IPS-18c (cell line): ENCODE data around the gene BCL2L11.

ENCODE experiments used
- H3K4me3 ChIP-seq: 2 replicates; pipeline ENCODE4 v1.7.0; 2013; ENCODE audit warnings: low read depth, mild to moderate bottlenecking, low read length, moderate library complexity; ENCODE audit not compliant: insufficient read depth
- H3K9me3 ChIP-seq: one replicate; pipeline ENCODE4 v1.6.1; 2013; ENCODE audit warnings: mild to moderate bottlenecking, low read length, moderate library complexity; ENCODE audit not compliant: control insufficient read depth, insufficient read depth

Gene BCL2L11

DNA sequence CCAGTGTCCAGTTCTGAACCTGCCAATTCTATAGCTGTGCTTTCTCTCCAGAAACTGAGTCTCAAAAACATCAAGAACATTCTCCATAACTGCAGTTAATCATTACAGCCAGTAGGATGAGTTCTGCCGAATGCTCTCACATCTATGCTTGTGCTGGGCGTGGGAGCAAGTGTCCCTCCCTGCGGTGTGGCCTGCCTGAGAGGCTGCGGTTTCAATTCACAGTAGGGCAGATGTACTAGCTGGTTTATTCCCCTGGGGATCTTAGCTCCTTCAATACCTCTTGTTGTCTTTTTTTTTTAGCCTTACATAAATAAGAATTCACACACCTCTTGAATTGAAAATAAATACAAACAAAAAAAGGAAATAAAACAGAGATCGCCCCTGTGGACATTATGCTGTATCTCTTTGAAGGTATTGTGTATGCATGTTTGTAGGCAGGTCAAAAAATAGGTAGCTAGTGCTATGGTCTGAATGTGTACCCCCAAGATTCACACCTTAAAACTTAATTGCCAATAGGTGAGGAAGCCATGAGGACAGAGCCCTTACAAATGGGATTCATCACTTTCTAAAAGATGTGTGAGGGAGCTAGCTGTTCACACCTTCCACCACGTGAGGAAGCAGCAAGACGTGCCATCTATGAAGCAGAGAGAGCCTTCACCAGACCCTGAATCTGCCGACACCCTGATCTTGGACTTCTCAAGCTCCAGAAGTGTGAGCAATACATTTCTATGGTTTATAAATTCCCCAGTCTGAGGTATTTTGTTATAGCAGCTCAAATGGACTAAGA is 74.3 kb downstream of the BCL2L11 start:
- no peak overlapping the region for H3K4me3 ChIP-seq
- peaks cover 2% of the 10 kb centered on the region for H3K9me3 ChIP-seq

GRCh38 chr2:111196435-111196834 is 75.7 kb downstream of the BCL2L11 start:
- H3K4me3 ChIP-seq: no peak overlapping the region

GRCh38 chr2:111198701-111199100 is 78.0 kb downstream of the BCL2L11 start:
- no peak overlapping the region for H3K4me3 ChIP-seq
- H3K9me3 ChIP-seq: peaks cover 2% of the 10 kb centered on the region

More at GRCh38 chr2:111196435-111196834, 75.7 kb downstream of the BCL2L11 start:
- peaks cover 2% of the 10 kb centered on the region for H3K9me3 ChIP-seq

DNA sequence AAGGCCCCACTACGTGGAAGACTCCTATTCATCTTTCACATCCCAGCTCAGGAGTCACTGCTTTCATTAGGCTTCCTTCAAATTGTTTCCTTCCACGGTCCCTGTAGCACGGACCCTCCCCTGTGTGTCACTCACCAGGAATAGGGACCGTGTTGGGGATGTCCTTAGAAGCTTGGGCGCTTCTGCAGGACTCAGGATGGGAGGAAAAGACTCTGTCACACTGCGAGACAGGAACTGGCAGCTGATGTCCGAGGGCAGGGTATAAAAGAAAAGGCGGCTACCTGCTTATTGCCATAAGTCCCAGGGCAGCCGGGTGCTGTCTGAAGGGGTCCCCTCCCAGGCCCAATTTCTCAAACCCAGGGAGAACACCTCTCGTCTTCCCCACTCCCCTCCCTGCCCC is 79.1 kb downstream of the BCL2L11 start:
- peaks cover 2% of the 10 kb centered on the region for H3K9me3 ChIP-seq
- H3K4me3 ChIP-seq: no peak overlapping the region

DNA sequence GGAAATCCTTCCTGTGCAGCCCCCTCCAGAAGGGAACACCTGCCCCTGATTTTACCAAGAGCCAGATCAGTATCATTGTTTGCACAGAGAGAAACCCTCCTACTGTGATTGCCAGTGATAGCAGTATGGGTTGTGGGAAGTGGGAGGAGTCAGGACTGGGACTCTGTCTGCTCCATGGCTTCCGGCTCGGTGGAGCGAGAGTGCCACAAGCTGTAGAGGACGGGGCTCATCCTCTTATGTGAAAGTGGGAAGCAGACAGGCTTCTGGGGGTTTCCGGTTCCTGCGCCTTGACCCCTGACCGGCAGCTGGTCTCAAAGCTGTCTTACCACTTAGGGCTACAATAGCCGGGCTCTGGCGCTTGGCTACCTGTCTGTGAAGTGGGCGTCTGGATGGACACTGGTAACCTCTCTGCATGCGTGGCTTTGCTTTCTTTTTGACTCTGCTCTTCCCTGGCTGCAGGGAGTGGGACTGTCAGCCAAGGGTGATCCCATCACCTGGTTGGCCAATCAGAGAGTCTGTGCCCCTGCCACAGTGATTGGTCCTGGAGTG is 79.7 kb downstream of the BCL2L11 start:
- H3K4me3 ChIP-seq: no peak overlapping the region

DNA sequence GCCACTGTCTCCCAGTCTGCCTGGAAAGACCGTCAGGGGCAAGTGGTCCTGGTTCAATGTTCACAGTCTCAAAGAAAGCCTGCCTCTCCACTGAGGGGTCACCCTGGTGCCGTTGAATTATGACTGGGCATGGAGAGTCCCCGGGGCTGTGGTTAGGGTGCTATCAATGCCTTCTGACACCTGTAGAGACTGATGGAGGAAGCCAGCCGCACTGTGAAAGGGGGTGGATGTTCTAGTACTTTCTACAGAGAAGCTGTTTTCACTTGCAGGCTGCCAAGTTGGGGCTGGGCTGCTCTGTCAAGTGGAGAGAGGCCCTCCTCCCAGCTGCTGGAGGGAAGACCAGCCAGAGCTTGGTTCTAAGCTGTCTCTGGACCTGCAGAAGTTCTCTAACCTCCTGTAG is 80.5 kb downstream of the BCL2L11 start:
- peaks cover 2% of the 10 kb centered on the region for H3K9me3 ChIP-seq
- no peak overlapping the region for H3K4me3 ChIP-seq

More for the DNA sequence above, 79.7 kb downstream of the BCL2L11 start:
- peaks cover 2% of the 10 kb centered on the region for H3K9me3 ChIP-seq

DNA sequence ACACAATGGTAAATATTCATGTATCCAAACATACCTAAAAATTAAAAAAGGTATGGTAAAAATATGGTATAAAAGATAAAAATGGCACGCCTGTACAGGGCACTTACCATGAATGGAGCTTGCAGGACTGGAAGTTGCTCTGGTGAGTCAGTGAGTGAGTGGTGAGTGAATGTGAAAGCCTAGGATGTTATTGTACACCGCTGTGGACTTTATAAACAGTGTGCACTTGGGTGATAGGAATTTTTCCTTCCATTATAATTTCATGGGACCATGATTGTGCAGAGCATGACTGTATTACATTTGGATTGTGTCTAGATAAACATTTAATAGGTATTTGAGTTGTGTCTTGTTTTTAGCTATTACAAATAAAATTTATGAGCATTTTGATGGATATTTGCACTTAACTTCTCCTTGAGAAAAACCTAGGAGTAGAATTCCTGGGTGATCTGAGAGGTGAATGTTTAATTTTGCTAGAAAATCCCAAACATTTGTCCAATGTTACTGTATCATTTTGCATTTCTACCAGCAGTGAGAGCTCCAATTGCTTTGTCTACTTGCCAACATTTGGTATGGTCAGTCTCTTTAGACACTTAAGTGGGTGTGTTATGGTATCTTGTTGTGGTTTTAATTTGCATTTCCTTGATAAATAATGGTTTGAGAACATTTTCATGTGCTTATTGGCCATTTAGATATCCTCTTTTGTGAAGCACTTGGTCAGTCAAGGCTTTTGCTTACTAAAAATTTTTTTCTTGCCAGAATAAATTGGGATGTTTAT is 81.7 kb downstream of the BCL2L11 start:
- no peak overlapping the region for H3K4me3 ChIP-seq
- peaks cover 2% of the 10 kb centered on the region for H3K9me3 ChIP-seq

GRCh38 chr2:111204706-111205105 is 84.0 kb downstream of the BCL2L11 start:
- H3K4me3 ChIP-seq: no peak overlapping the region
- no peaks in the 10 kb centered on the region for H3K9me3 ChIP-seq

DNA sequence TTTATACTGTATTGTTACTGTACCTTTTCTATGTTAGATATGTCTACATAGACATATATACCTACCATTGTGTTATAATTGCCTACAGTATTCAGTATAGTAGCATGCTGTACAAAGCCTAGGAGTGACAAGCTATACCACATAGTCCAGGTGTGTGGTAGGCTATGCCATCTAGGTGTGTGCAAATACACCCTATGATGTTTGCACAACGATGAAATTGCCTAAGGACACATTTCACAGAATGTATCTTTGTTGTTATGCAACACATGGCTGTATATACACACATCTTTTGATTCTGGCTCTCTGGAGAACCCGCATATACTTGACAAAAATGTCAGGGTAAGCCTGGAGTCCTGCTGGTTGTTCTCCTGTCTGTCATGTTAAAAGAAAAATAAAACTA is 85.1 kb downstream of the BCL2L11 start:
- H3K4me3 ChIP-seq: no peak overlapping the region

GRCh38 chr2:111207851-111208250 is 87.1 kb downstream of the BCL2L11 start:
- Histone ChIP-seq H3K9me3 (no peaks in the 10 kb centered on the region), H3K4me3 (no peak overlapping the region)

More for the DNA sequence above, 85.1 kb downstream of the BCL2L11 start:
- H3K9me3 ChIP-seq: no peaks in the 10 kb centered on the region

DNA sequence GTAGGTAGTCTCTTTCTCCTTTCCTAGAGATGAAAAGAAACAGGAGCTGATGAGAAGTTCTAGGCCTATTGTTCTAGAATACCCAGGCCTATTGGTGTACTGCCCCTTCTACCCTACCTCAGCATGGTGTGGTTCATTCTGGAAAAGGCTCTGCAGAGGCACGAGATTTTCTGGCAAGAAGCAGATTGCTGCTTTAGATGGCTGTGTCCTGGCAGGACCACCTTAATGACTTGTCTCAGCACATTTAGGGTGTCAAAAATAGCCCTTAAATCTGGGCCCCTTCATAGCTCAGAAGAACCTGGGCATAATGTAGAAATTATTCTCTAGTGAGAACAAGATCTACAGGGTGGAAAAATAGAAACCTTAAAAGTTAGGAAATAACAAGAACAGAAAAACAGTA is 87.9 kb downstream of the BCL2L11 start:
- Histone ChIP-seq H3K4me3 (no peak overlapping the region), H3K9me3 (no peaks in the 10 kb centered on the region)

GRCh38 chr2:111209045-111209514 is 88.4 kb downstream of the BCL2L11 start:
- H3K9me3 ChIP-seq: no peaks in the 10 kb centered on the region
- H3K4me3 ChIP-seq: no peak overlapping the region

GRCh38 chr2:111210036-111210435 is 89.3 kb downstream of the BCL2L11 start:
- H3K9me3 ChIP-seq: peaks cover under 1% of the 10 kb centered on the region
- H3K4me3 ChIP-seq: no peak overlapping the region

DNA sequence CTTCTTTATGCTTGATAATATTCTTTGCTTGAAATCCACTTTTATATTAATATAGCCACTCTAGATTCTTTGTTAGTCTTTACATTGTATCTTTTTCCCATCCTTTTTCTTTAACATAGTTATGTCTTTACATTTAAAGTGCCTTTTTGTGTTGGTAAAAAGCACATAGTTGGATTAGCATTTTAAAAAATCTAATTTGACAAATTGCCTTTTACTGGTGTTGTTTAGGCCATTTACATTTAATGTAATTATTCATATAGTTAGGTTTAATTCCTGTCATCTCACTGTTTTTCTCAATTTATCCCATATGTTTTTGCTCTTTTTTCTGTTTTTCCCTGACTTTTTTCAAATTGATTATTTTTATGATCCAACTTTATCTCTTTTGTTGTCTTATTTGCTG is 93.2 kb downstream of the BCL2L11 start:
- no peak overlapping the region for H3K4me3 ChIP-seq
- H3K9me3 ChIP-seq: peaks cover 4% of the 10 kb centered on the region

DNA sequence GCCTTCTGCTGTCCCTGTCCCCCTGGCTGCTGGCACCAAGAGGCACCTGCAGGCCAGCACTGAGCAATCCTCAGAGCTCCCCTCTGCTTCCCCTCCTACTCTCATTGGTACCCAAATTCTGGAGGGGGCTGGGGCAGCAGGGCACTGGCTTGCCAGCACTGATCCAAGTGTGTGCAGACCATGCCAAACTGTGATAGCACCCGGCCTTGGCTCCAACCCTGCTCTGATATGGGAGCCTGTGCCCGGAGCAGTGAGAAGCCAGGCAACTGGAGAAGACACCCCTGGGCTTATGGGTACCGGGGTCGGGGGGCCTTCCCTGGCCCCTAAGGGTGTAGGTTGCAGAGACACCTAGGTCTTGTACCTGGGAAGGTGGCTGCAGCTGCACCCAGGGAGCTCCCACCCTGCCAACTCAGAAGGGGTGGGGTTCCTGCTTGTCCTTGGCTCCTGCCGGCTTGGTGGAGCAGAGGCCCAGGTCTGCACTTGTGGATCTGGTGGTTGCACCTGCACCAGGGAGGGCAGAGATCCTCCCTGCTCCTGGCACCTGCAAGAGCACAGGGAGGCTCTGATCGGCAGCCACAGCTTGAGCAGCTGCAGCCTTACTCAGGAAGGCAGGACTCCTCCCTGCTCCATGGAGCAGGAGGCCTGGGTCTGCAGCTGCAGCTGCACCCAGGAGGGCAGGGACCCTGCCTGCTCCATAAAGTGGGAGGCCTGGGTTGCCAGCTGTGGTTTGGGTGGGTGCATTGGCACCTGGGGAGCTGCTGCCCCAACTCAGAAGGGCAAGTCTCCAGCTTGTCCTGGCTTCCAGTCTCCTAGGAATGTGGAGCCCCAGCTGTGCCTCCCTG is 96.3 kb downstream of the BCL2L11 start:
- H3K4me3 ChIP-seq: no peak overlapping the region; the same call in 1 of the 2 replicates
- H3K9me3 ChIP-seq: peaks cover 4% of the 10 kb centered on the region
